ENCODE data around the gene RAC3. TPM values are rescaled to one million over a fixed set of nuclear protein-coding genes. Genes with fewer than 3 reads are reported as not detected.

RAC3 gene
- total and polyA plus RNA-seq, 2 of the 8 experiments (the other 6 are each of a cell fraction or from before 2014, with no cell fraction given): 177 to 299 TPM

- TF ChIP-seq CHD7 (IDR thresholded peaks at IDR 0.05; ENCODE audit: insufficient replicate concordance, low read length): no peak
- TF ChIP-seq USF2 (IDR thresholded peaks at IDR 0.05; ENCODE audit: low read length): no peak
- no peak for TF ChIP-seq SIRT6 (IDR thresholded peaks at IDR 0.05; ENCODE audit: low read length)
- TF ChIP-seq EGR1 (IDR thresholded peaks at IDR 0.05; ENCODE audit: borderline replicate concordance, low read depth, low read length): no peak
- TF ChIP-seq GABPA (IDR thresholded peaks at IDR 0.05; ENCODE audit: borderline replicate concordance, insufficient read depth, low read length): no peak
Measured at GRCh38 chr17:82053130-82053529, 21.7 kb downstream of the RAC3 start (continued).

Data from H1 (cell line).